ENCODE data around the gene SMIM35.
"Not testable (repeated sequence)": the region's sequence is repeated elsewhere in the genome, so short reads cannot be mapped to it uniquely, and the experiment has no call there.

The SMIM35 gene

GRCh38 chr11:118080296-118080695 is 6.5 kb downstream of the SMIM35 start:
- no peaks in the 10 kb centered on the region for H3K36me3 Mint-ChIP-seq
- H3K4me3 Mint-ChIP-seq: no peak overlapping the region
- peaks cover 10 to 27% of the 10 kb centered on the region in 2 donors for H3K27me3 Mint-ChIP-seq
- H3K27ac Mint-ChIP-seq: no peak overlapping the region
- no peaks in the 10 kb centered on the region for H3K9me3 Mint-ChIP-seq
- peaks cover 9 to 11% of the 10 kb centered on the region in 2 donors for H3K4me1 Mint-ChIP-seq
- ATAC-seq (replicated peaks) (no peak), DNase-seq (no peak)

DNA sequence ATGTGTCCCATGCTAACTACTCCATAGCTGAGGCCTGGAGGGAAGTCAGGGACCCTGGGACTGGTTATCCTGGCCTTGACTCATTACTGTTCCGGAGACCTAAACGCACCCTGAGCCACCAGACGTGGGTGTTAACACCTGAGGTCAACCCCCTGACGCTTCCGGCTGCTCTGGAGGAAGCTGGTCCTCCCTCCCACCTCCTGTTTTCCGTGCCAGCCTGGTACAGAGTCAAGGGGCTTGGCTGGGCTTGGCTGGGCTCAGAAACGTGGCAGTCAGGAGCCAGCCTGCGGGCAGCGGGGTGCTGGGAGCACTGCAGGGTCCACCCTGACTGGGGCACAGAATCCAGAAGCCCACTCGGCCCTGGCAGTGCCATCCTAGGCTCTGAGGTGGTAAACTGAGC is 7.3 kb downstream of the SMIM35 start:
- no peak for ATAC-seq (replicated peaks)
- DNase-seq: no peak
- Mint-ChIP-seq H3K4me3 (no peak overlapping the region), H3K27ac (no peak overlapping the region), H3K27me3 (peaks cover 10 to 34% of the 10 kb centered on the region in 2 donors), H3K4me1 (peaks cover 9 to 11% of the 10 kb centered on the region in 2 donors), H3K36me3 (no peaks in the 10 kb centered on the region), H3K9me3 (no peaks in the 10 kb centered on the region)

- no peak for DNase-seq
- no peaks in the 10 kb centered on the region for H3K9me3 Mint-ChIP-seq
- H3K4me1 Mint-ChIP-seq: peaks cover 7 to 8% of the 10 kb centered on the region in 2 donors
- no peak overlapping the region for H3K4me3 Mint-ChIP-seq
- no peaks in the 10 kb centered on the region for H3K36me3 Mint-ChIP-seq
- no peak for ATAC-seq (replicated peaks)
- H3K27me3 Mint-ChIP-seq: peaks cover 10 to 34% of the 10 kb centered on the region in 2 donors
- no peak overlapping the region for H3K27ac Mint-ChIP-seq
Measured at GRCh38 chr11:118078911-118079411, 7.8 kb downstream of the SMIM35 start.

DNA sequence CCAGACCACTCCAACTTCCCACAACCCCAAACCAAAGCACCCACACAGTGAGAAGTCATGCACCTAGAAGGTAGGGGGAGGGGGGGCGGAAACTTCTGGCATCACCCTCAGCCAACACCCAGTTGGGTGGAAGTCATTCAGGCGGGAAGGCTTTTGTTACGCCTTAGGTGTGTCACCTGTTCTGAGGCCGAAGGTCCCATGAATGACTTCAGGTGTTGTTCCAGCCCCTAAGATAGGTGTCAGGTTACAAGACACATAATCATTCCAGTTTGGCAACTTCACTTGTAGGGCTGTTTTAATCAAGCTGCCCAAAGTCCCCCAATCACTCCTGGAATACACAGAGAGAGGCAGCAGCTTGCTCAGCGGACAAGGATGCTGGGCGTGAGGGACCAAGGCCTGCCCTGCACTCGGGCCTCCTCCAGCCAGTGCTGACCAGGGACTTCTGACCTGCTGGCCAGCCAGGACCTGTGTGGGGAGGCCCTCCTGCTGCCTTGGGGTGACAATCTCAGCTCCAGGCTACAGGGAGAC is 9.9 kb downstream of the SMIM35 start, which contains the start of gene TMPRSS4:
TSS of gene TMPRSS4 (plus strand) at position 325 of the 528 bp plus-strand sequence. CDS start 225 bp downstream, outside the sequence.
- Mint-ChIP-seq H3K27me3 (peaks cover 14 to 38% of the 10 kb centered on the region in 2 donors), H3K27ac (no peak within 1 kb of the TSS), H3K4me1 (peaks cover 2 to 6% of the 10 kb centered on the region in 2 donors), H3K36me3 (no peaks in the 10 kb centered on the region), H3K4me3 (no peak within 1 kb of the TSS), H3K9me3 (no peaks in the 10 kb centered on the region)
- ATAC-seq (replicated peaks): no peak
- no peak for DNase-seq

DNA sequence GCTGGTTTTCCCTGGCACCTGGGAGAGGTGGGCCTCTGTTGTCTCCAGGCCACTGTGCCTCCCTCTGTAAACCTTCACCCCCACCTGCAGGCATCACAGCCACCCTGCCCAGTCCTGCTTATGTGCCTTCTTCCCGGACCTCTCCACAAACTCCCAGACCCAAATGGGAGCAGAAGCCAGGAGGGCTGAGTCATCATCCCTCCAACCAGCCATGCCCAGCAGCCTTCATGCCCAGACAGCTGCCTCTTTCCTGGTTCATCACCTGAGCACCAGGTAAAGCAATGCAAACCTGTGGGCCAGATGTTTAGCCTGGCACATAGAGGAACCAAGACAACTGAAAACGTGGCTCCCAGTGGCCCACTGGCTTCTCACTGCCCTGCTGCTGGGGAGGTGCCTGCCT is 12.0 kb downstream of the SMIM35 start:
- H3K4me3 Mint-ChIP-seq: no peak overlapping the region
- H3K36me3 Mint-ChIP-seq: no peaks in the 10 kb centered on the region
- DNase-seq (no peak), ATAC-seq (replicated peaks) (no peak)
- peaks cover 12 to 24% of the 10 kb centered on the region in 2 donors for H3K27me3 Mint-ChIP-seq
- peaks cover 2 to 6% of the 10 kb centered on the region in 2 donors for H3K4me1 Mint-ChIP-seq
- H3K27ac Mint-ChIP-seq: no peak overlapping the region
- no peaks in the 10 kb centered on the region for H3K9me3 Mint-ChIP-seq

- H3K36me3 Mint-ChIP-seq: no peaks in the 10 kb centered on the region
- H3K9me3 Mint-ChIP-seq: no peaks in the 10 kb centered on the region
- H3K4me3 Mint-ChIP-seq: no peak overlapping the region
- DNase-seq (no peak), ATAC-seq (replicated peaks) (no peak)
- peaks cover 12 to 24% of the 10 kb centered on the region in 2 donors for H3K27me3 Mint-ChIP-seq
- H3K4me1 Mint-ChIP-seq: peaks cover 2 to 6% of the 10 kb centered on the region in 2 donors
- peak overlapping the region; percentile 15 for H3K27ac Mint-ChIP-seq
Measured at GRCh38 chr11:118074091-118074685, 12.6 kb downstream of the SMIM35 start.

- no peak overlapping the region for H3K4me3 Mint-ChIP-seq
- no peaks in the 10 kb centered on the region for H3K9me3 Mint-ChIP-seq
Measured at GRCh38 chr11:118073554-118073953, 13.2 kb downstream of the SMIM35 start.

GRCh38 chr11:118071416-118072030 is 15.2 kb downstream of the SMIM35 start:
- Mint-ChIP-seq H3K9me3 (no peaks in the 10 kb centered on the region), H3K36me3 (no peaks in the 10 kb centered on the region), H3K27me3 (peaks cover 12 to 18% of the 10 kb centered on the region in 2 donors), H3K27ac (no peak overlapping the region), H3K4me1 (peaks cover under 1 to 2% of the 10 kb centered on the region in 2 donors), H3K4me3 (no peak overlapping the region)
- no peak for ATAC-seq (replicated peaks)
- no peak for DNase-seq

More at GRCh38 chr11:118073554-118073953, 13.2 kb downstream of the SMIM35 start:
- DNase-seq (no peak), ATAC-seq (replicated peaks) (no peak)
- Mint-ChIP-seq H3K36me3 (no peaks in the 10 kb centered on the region), H3K27ac (no peak overlapping the region), H3K4me1 (peaks cover 2 to 6% of the 10 kb centered on the region in 2 donors), H3K27me3 (peaks cover 12 to 24% of the 10 kb centered on the region in 2 donors)

- H3K27ac Mint-ChIP-seq: no peak overlapping the region
- H3K27me3 Mint-ChIP-seq: peaks cover 14 to 19% of the 10 kb centered on the region in 2 donors
- H3K4me3 Mint-ChIP-seq: no peak overlapping the region
- no peak for DNase-seq
- no peaks in the 10 kb centered on the region for H3K9me3 Mint-ChIP-seq
- no peaks in the 10 kb centered on the region for H3K4me1 Mint-ChIP-seq
- no peaks in the 10 kb centered on the region for H3K36me3 Mint-ChIP-seq
- no peak for ATAC-seq (replicated peaks)
Measured at GRCh38 chr11:118068945-118069612, 17.7 kb downstream of the SMIM35 start.

GRCh38 chr11:118068206-118068944 is 18.4 kb downstream of the SMIM35 start:
- Mint-ChIP-seq H3K4me3 (no peak overlapping the region), H3K27me3 (peaks cover 15 to 19% of the 10 kb centered on the region in 2 donors), H3K4me1 (no peaks in the 10 kb centered on the region), H3K27ac (no peak overlapping the region), H3K9me3 (no peaks in the 10 kb centered on the region), H3K36me3 (no peaks in the 10 kb centered on the region)
- ATAC-seq (replicated peaks): no peak
- no peak for DNase-seq

DNA sequence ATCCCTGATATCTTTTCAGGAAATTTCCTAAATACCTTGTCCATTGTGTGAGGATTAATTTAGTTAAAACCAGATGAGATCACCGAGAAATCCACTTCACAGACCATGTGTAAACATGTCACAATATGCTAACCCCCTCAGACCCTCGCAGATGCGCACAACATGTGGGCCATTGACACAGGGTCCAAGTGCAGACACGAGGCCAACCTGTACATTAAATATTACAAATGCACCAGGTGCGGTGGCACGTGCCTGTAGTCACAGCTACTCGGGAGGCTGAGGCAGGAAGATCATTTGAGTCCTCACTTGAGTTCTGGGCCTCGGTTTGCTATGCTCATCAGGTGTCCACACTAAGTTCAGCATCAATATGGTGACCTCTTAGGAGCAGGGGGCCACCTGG is 19.8 kb downstream of the SMIM35 start:
- H3K9me3 Mint-ChIP-seq: no peaks in the 10 kb centered on the region
- ATAC-seq (replicated peaks): no peak
- no peak overlapping the region for H3K27ac Mint-ChIP-seq
- no peaks in the 10 kb centered on the region for H3K36me3 Mint-ChIP-seq
- H3K4me1 Mint-ChIP-seq: no peaks in the 10 kb centered on the region
- DNase-seq: no peak
- H3K4me3 Mint-ChIP-seq: no peak overlapping the region
- H3K27me3 Mint-ChIP-seq: peaks cover 17 to 18% of the 10 kb centered on the region in 2 donors

DNA sequence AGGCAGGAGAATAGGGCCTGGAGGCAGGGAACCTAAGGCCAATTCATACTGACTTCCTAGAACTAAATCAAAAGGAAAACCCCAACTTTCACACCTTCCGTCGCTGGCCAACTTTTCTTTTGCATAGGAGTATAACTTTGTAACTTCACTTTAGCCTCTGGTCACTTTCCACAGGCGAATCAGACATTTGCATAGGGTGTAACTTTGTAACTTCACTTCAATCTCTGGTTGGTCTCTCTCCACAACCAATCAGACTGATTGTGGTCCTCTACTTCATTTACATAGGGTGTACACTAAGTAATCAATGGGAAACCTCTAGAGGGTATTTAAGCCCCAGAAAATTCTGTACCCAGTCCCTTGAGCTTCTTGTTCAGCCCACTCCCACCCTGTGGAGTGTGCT is 21.4 kb downstream of the SMIM35 start:
- H3K4me3 Mint-ChIP-seq: no peak overlapping the region
- no peaks in the 10 kb centered on the region for H3K36me3 Mint-ChIP-seq
- no peak for ATAC-seq (replicated peaks)
- DNase-seq: no peak
- H3K27me3 Mint-ChIP-seq: peaks cover 12 to 14% of the 10 kb centered on the region in 2 donors
- H3K4me1 Mint-ChIP-seq: no peaks in the 10 kb centered on the region
- no peak overlapping the region for H3K27ac Mint-ChIP-seq
- no peaks in the 10 kb centered on the region for H3K9me3 Mint-ChIP-seq

GRCh38 chr11:118064956-118065355 is 21.8 kb downstream of the SMIM35 start:
- Mint-ChIP-seq H3K27ac (no peak overlapping the region), H3K9me3 (no peaks in the 10 kb centered on the region), H3K4me3 (no peak overlapping the region), H3K4me1 (no peaks in the 10 kb centered on the region), H3K36me3 (no peaks in the 10 kb centered on the region), H3K27me3 (peaks cover 12 to 14% of the 10 kb centered on the region in 2 donors)
- ATAC-seq (replicated peaks): no peak
- DNase-seq: no peak

DNA sequence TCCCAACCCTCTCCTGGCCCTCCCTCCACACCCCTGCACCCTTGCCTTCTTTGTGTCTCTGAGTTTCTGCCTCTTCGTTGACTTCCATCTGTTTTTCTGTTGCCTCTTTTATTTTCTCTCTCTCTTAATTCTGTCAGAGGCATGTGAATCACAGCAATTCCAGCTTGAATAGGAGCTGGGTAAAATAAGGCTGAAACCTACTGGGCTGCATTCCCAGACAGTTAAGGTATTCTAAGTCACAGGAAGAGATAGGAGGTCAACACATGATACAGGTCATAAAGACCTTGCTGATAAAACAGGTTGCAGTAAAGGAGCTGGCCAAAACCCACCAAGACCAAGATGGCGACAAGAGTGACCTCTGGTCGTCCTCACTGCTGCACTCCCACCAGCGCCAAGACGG is 24.1 kb downstream of the SMIM35 start:
- H3K36me3 Mint-ChIP-seq; H3K4me1 Mint-ChIP-seq; H3K27ac Mint-ChIP-seq; DNase-seq; H3K4me3 Mint-ChIP-seq; ATAC-seq (replicated peaks); H3K9me3 Mint-ChIP-seq: not testable (repeated sequence)
- H3K27me3 Mint-ChIP-seq: peaks cover 7 to 15% of the 10 kb centered on the region in 2 donors
